Stimulated activated CD4-positive, alpha-beta T cell treated with anti-CD3 and anti-CD28 coated beads, TNF-alpha, amount 100 ng/mL, for 4 hours (primary cell): ENCODE results near the gene IMMP2L.

Experiments used
- DNase-seq, 3 experiments: peaks; one replicate each; pipeline ENCODE4 v3.0.0-alpha.2; 2020; ENCODE audit warnings: low read depth in 3 of 3

IMMP2L gene

DNA sequence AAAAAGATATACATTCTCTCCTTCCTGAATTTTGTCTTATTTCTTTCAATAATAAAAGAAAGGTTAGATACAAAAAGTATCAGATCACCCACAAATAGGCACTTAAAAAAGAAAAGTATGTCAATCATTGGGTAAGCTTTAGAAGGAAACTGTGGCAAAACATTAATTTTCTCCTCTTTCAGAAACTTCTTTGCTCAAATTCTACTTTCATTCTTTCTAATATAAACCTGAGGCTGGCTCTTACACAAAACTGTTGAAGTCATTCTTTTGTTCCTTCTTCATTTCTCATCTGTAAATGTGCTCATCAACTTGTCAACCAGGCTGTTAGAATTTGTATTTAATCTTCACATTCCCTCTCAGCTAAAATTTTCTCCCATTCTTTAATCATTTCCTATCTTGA is 346.7 kb downstream of the IMMP2L start:
- DNase-seq = no peak

DNA sequence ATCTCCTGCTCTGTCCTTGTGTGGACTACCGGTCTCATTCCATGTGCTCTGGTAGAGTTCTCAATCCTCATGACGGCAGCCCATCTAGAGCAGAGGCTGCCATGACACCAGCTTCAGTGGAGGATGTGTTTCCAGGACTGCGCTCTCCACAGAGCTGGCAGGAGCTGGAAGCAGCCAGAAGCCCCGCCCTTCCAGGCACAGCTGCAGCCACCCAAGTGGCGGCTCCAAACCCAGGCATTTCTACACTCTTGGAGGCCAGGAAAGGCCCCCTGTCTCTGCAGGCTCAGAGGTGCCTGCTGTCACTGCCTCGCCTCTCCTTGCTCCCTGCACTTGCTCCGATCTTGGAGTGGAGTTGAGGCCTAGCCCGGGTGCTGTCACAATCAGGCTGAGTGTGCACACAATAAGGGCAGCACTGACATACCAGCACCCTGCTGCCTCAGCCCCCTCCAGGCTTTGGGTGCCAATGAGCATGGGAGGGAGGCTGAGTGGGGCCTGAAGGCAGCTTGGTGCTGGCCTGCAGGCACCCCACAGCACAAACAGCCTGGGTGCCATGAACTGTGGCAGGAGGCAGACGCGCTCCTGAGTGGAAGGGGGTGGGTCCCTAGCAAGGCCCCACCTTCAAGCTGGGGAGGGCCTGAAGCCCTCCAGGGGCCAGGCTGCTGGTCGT is 349.3 kb downstream of the IMMP2L start:
- DNase-seq = no peak

DNA sequence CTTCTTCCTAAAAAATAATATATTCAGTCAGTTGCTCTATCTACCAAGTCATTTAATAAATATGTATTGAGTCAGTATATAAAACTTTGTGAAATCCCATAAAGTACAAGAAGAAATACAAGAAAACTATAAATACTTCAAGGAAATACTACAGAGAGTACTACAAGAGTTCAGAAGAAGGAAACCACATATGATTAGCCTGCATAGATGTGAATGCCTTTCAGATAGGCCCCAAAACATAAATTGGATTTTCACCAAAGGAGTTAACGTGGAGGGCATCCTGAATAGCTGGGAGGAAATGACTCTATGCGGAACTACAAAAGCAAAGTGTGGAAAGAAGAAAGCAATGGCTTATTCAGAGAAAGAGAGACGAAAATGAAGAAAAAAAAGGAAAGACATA is 351.3 kb downstream of the IMMP2L start:
- no peak for DNase-seq

DNA sequence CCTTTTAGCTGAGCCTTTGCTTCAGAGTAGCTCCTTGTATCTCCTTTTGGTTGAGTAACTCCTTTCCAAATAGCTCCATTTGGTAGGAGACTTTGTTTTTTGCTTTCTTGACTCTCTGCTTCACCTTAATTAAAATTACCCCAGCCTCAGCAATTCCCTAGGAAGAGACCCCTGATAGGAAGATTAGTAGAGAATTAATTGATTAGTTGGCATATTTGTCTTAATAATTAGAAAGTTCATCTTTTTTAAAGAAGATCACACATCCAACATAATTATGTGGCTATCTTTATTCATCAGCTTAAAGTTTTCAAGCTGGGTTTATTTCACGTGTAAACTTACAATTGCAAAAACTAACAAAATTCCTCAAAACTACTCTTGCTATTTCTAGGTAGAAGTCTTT is 352.2 kb downstream of the IMMP2L start:
- no peak for DNase-seq

DNA sequence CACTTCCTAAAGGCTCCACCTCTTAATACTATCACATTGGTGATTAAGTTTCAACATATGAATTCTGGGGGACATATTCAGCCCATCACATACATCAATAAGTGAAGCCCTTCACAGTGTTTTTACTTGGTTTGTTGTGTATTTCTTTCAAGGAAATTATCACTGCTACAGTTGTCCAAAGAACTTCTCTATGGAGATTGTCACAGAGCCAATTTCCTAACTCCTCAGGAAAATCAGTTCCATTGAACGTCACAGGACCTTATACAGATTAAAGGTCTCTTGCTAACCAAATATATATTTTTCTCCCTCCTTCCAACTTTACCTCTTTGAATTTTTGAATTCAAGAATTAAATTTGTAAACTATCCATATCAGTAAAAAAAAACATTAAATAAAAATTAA is 357.0 kb downstream of the IMMP2L start:
- no peak for DNase-seq

DNA sequence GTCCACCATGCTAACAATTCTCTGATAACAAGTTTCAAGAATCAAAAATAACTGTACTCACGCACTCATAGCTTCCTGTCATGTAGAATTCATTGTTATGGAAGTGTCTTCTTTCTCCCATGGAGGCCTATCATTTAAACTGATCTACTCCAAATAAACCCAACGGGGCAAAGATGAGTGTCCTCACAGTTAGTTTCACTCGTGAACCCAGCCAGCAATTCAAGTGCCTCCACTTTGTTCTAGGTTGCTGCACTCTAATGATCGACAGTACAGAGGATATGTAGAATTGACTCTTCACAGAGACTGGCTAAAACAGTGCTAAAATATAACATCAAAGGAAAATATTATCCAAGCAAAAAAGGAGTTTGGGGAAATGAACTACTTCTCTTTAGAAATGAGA is 360.0 kb downstream of the IMMP2L start:
- DNase-seq = no peak

DNA sequence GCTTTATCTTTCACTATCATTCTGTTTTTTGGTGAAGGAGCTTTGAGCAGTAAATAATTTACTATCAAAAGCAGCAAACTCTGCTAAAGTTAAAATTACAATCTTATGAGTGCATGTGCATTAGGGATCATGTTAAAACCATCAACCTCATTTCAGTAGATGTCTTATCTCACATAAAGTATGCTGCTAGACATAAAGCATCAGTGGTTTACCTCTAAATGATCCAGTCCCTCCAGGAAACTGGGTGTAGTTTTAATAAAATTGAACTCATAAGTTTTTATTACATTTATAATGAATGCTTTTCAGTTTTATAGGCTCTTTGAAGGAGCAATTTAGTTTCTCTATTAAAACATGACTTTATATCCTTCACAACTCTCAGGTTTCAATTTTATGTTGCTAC is 362.6 kb downstream of the IMMP2L start:
- DNase-seq = no peak

DNA sequence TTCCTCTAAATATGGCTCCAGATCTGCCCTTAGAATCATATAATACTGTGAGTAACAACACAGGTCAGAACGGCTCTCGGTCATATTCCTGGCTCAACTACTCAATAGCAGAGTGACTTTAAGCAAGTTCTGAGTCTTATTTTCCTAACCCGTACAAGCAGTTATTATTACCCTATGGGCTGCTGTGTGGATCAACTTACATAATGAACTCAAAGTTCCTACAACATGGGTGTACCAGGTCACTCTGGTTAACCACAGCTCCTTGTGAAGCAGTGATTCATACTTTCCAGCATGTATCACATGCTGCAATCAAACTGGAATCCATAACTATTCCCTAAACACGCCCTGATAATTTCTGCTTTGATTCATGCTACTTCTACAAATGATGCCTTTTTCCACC is 364.0 kb downstream of the IMMP2L start:
- DNase-seq = no peak

DNA sequence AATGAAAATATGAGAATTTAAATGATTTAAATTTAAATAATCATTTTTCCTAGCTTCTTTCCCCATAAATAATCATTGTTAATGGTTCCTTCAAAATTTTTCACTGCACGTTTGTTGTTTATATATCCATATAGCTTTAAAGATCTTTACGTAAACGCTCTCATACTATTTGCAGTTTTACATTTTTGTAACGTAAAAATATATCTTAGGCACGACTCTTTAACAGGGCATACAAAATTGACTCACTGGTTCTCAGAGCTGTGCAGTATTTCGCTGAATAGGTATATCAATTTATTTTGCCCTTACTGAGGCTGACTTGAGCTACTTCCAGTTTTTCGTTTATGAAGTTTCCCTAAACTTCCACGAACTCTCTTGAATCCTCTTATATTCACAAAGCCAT is 365.6 kb downstream of the IMMP2L start:
- no peak for DNase-seq

DNA sequence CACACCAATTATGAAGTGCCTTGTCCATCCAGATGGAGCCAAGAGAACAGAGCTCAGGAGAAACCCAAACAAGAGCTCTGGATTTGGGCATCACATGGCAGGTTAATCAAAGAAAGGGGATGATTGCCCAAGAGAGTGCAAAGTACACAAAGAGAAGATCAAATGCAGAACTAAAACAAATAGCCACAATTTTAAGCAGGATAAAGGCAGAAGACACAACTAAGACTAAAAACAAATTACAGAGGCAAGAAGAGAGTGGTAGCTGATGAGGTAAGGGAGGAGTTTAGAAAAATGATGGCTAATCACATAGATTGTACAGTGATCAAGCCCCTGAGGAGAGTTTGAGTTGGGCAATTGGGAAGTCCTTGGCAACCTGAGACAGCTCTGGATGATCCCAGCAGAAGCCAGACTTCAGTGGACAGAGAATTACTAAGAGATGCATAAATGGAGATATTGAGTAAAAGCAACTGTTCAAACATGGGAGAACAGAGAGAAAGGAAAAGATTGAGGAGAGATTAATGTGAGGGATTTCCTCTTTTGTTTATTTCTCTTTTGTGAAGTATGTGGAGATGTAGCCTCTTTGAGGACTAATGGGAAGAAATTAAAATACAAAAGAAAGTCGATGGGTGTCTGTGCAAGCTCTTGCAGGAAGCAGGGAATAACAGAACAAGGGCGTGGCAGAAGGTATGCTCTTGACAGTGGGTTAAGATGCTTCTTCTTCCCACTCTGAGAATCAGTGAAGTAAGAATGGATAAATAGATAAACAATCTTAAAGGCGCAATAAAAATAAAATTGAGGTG is 369.5 kb downstream of the IMMP2L start:
- DNase-seq = no peak

DNA sequence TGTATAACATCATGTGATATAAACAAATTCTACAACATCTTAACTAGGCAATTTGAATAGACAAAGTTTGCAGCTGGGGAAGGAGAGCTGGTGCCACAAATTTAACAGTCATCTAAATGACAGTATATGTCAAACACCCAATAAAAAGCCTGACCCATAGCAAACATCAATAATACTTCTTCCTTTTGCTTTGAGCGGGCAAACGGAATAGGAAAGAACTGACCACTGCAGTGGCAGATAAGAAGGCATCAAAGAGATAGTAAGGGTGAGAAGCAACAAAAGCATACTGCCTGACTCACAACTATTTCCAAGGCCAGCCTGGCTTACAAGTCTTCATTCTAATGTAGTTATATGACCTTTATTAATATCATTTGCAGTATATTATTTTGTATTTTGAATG is 371.5 kb downstream of the IMMP2L start:
- no peak for DNase-seq

DNA sequence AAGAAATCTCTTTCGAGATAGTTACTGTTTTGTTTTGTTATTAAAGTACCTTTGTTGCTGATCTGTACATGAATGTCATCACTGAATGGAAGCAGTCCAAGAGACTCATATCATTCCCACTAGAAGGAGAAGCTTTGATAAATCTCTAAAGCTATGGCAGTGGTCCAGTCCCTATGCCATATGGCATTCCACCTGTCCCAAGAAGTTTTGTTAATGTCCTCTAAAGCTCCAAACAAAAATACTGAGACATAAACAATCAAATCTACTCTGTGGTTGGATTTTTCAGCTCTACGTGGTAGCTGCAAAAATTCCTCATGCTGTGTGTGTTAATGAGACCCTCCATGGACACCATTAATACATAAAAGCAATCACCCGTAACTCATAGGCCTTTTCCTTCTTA is 377.3 kb downstream of the IMMP2L start:
- no peak for DNase-seq

DNA sequence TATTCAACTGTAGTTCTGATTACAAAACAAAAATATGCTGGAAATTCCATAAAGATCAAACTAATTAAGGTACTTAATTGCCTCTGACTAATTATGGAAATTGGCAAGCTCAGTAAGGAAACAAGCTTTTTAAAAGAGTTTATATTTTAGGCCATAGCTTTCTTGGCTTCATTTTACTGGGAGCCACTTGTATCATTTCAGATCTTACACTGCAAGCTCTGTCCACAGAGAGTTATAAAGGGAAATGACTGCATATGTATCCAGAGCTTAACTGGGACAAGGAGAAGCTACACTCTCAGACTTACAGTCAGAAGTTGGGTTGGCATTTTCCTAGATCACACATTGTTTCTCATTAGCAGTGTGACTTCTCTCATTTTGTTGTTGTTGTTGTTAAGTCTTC is 379.0 kb downstream of the IMMP2L start:
- DNase-seq = no peak

DNA sequence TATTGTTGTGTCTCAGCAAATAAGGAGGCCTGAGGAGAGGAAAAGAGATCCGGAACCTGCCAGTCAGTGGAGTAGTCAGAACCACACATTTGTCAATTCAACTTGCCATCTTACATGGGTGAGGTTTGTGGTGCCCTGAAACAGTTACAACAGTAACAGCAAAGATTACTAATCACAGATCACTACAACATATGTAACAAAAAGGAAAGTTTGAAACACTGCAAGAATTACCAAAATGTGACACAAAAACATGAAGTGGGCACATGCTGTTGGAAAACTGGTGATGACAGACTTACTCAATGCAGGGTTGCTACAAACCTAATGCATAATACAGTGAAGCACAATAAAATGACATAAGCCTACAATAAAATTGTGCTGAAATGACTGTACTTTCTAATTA is 382.0 kb downstream of the IMMP2L start:
- DNase-seq = no peak

DNA sequence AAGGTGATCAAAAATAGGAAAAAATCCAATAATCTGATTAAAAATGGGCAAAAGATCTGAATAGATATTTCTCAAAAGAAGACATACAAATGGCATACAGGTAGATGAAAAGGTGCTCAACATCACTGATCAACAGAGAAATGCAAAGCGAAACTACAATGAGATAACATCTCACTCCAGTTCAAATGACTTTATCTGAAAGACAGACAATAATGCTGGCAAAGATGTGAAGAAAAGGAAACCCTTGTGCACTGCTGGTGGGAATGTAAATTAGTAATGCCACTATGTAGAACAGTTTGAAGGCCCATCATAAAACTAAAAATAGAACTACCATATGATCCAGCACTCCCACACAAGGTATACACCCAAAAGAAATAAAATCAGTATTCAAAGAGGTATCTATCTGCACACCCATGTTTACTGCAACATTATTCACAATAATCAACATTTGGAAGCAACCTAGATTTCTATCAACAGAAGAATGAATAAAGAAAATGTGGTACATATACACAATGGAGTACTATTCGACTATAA is 386.3 kb downstream of the IMMP2L start:
- no peak for DNase-seq

DNA sequence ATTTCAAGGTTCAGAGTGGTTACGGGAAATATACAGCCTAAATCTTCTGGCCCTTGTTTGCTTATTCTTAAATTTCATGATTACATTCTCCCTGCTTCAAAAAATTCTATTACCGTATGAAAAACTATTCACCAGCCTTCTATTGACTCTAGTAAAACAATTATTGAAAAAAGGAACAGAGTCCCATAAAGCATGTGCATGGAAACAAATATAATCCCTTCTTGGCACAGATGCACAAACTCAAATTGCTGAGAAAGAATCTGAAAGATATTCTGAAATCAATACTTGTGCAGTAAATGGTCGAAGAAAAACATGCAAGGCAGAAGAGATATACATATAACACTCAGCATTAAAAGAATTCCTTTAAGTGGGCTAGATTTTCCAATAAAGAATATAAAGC is 387.8 kb downstream of the IMMP2L start:
- no peak for DNase-seq

DNA sequence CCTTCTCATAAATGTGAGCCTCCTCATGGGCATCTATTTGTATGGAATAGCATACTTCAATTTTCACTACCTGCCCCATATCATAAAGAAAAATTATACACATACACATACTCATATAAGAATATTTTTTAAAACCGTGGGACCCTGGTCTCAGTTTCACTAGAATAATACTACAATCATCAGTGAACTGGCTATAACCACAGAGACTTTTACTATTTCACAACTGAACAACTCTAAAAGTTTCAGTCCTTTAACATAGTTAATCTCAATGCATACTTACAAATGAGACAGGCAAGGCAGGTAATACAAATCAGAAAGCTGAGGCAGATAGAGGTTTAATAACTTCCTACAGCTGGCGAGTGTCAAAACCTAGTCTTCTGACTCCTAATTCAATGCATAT is 388.3 kb downstream of the IMMP2L start:
- DNase-seq = no peak

DNA sequence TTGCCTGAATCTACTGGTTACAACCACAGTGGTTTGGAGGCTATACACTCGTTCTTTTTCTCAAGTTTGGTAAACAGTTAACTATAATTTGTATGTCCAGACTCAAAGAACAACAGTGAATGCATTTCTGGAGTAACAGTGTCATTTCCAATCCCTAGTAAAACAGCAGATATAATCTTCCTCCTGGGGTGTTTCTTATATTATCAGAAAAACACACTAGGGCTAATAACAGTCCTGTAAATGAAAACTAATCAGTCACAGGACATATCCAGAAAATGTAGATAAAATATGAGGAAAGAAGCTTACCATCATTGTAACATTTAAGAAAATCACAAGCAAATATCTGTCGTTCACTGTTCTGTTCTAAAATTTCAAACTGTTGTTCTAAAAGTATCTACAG is 388.8 kb downstream of the IMMP2L start:
- DNase-seq = no peak

DNA sequence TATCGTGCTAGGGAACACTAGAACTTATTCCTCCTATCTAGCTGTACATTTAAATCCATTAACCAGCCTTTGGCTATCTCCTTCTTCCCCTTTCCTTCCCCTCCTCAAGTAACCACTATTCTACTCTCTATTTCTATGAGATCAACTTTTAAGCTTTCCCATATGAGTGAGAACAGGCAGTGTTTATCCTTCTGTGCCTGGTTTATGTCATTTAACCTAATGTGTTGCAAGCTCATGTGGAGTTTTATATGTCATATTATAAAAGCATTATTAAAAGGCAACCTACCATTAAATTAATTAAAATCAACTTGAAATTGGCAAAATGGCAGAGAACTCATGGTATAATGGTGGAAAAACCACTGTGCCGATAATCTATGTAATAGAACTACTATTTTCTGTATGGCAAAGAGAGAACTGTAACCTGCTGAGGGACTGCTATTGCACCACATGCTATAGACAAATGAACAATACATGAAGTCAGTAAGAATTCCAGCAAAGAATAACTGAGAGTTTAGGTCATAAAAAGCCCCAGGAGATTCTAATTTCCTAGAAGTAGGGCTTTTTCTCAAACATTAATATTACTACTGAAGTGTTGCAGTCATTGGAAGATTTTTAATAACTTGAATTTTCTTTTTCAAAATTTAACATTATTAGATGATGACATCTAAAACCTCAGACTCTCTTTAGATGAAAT is 389.6 kb downstream of the IMMP2L start:
- no peak for DNase-seq

DNA sequence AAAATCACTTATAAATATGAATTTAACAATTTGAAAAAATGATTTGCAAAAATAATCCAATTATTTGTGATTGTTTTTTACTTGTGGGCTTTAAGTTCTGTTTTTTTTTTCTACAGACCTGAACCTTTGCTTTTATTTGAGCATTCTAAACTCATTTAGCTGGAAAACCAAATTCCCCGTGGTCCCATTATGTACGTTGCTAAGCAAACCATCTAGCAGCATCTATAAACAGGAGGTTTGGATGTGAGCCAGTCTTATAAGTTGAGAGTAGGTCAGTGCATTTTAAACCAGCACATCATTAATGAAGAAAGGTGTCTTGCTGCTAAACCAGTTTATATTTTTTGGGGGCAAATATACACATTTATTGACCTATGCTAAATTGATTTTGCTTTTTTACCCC is 394.1 kb downstream of the IMMP2L start:
- no peak for DNase-seq

DNA sequence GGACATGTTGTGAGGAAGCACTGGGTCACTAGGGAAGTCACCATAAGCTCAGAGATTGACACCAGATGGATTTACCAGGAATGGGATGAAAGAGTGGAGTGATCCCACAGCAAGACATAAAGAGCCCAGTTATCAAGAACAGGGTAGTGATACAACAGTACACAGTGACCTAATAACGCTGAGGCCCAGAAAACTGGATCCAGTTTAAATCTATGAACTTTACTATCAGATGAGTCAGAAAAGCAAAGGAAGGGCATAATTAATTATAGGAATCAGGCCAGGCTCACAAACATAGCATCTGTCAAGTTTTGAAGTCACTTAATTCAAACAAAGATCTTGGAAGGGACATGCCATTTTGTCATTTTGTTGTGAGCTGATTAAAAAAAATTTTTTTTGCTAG is 397.9 kb downstream of the IMMP2L start:
- no peak for DNase-seq

DNA sequence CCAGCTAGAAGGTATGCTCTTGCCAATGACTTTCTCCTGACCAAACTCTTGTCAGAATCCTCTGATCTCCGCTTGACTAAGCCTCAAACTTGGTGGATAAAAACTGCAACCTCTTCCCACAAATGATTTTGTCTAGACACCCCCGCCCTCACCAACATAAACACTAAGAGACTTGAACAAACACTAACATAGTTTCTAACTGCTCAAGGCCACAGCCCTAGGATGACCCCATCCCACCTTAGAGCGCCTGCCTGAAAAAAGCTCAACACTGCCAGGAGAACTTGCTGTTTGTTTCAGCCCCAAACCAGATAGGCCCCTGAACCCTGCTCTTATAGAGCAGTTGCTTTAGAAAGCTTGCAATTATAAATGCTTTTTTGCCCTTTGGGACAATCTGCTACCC is 399.6 kb downstream of the IMMP2L start:
- no peak for DNase-seq

DNA sequence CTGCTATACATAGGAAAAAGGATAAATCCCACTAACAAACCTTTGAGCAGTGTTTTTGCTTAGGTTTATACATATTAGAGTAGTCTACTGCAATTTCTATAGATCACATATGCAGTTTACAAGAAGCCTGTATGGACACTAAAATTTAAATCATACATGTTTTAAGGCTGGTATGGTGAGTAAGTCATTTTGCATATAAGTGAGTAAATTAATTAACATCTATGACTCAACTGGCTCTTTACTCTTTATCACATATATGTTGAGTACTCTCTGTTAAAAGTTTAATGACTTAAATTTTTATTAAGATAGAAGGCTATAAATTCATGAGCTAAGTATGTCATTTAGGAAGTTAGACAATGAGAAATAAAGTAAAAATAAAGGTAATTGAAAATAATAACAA is 402.0 kb downstream of the IMMP2L start:
- DNase-seq = no peak
